IPS-18a (cell line): ENCODE data around the gene CLDN15.
"Not testable (repeated sequence)": the region's sequence is repeated elsewhere in the genome, so short reads cannot be mapped to it uniquely, and the experiment has no call there.

Experiments
- H3K27ac ChIP-seq: one replicate; pipeline ENCODE4 v1.5.1; 2013; ENCODE audit warnings: low read length
- H3K27me3 ChIP-seq: one replicate; pipeline ENCODE4 v1.6.1; 2013; ENCODE audit warnings: mild to moderate bottlenecking, low read length; ENCODE audit not compliant: control insufficient read depth, insufficient read depth
- H3K36me3 ChIP-seq: one replicate; pipeline ENCODE4 v1.6.1; 2013; ENCODE audit warnings: low read depth, low read length; ENCODE audit not compliant: control insufficient read depth
- H3K4me1 ChIP-seq: one replicate; pipeline ENCODE4 v1.6.1; 2013; ENCODE audit warnings: low read depth, low read length; ENCODE audit not compliant: control insufficient read depth
- H3K4me3 ChIP-seq: one replicate; pipeline ENCODE4 v1.5.1; 2013; ENCODE audit warnings: low read length
- H3K9ac ChIP-seq: one replicate; pipeline ENCODE4 v1.6.1; 2013; ENCODE audit warnings: mild to moderate bottlenecking, low read length, moderate library complexity
- H3K9me3 ChIP-seq: one replicate; pipeline ENCODE4 v1.6.1; 2013; ENCODE audit warnings: low read depth, low read length; ENCODE audit not compliant: control insufficient read depth

The CLDN15 gene

DNA sequence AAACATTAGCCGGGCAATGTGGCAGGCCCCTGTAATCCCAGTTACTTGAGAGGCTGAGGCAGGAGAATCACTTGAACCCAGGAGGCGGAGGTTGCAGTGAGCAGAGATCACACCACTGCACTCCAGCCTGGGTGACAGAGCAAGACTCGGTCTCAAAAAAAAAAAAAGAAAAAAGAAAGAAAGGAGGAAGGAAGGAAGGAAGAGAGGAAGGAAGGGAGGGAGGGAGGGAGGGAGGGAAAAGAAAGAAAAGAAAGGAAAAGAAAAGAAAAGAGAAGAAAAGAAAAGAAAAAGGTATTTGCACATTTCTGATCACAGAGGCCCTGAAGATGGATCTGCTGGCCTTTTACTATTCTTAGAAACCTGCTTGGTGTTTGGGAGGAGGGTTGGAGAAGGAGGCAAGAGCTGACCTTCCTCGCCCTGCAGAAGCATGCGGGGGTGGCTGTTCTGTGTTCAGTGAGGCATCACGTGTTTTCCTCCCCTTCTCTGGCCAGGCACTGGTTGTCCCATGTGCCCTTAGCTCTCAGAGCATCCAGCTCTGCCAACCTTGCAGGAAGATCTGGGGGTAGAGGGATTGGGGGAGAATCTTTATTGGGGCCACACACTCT lies 26.6 kb upstream of the CLDN15 start:
- H3K36me3 ChIP-seq, H3K27ac ChIP-seq, H3K4me1 ChIP-seq, H3K4me3 ChIP-seq, H3K9me3 ChIP-seq, H3K9ac ChIP-seq, H3K27me3 ChIP-seq: not testable (repeated sequence)

DNA sequence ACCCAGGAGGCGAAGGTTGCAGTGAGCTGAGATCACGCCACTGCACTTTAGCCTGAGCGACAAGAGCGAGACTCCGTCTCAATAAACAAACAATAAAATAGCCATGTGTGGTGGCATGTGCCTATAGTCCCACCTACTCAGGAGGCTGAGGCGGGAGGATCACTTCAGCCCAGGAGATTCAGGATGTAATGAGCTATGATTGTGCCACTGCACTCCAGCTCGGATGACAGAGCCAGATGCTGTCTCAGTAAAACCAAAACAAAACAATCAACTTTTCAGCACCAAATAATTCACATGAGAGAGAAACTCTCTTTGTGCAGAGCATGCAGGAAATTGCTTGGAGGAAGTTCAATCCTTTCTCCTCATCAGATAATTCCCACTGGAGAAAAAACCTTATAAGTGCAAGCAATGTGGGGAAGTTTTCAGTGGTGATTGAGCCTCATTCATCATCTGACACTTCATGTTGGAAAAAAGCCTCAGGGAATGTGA lies 20.7 kb upstream of the CLDN15 start:
- no peak overlapping the region for H3K9ac ChIP-seq
- no peaks in the 10 kb centered on the region for H3K36me3 ChIP-seq
- no peaks in the 10 kb centered on the region for H3K4me1 ChIP-seq
- no peaks in the 10 kb centered on the region for H3K27me3 ChIP-seq
- H3K9me3 ChIP-seq, result no peaks in the 10 kb centered on the region
- H3K4me3 ChIP-seq, result no peak overlapping the region
- H3K27ac ChIP-seq, result no peak overlapping the region

DNA sequence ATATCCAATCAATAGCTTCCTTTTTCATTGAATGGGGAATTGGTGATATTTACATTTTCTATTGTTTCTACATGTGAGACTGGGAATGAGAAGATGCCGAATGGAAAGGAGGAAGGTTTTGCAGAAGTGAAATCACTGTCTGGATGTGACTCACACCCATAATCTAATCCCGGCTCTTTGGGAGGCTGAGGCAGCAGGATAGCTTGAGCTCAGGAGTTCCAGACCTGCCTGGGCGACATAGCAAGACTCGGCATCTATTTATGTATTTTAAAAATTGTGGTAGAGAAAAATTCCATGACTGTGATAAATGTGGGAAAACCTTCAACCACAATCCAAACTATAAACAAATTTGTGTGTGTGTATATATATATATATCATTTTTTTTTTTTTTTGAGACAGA lies 18.2 kb upstream of the CLDN15 start:
- Histone ChIP-seq H3K27me3 (no peaks in the 10 kb centered on the region), H3K4me1 (peaks cover 4% of the 10 kb centered on the region), H3K9me3 (no peaks in the 10 kb centered on the region), H3K27ac (no peak overlapping the region), H3K36me3 (no peaks in the 10 kb centered on the region), H3K9ac (no peak overlapping the region), H3K4me3 (no peak overlapping the region)

DNA sequence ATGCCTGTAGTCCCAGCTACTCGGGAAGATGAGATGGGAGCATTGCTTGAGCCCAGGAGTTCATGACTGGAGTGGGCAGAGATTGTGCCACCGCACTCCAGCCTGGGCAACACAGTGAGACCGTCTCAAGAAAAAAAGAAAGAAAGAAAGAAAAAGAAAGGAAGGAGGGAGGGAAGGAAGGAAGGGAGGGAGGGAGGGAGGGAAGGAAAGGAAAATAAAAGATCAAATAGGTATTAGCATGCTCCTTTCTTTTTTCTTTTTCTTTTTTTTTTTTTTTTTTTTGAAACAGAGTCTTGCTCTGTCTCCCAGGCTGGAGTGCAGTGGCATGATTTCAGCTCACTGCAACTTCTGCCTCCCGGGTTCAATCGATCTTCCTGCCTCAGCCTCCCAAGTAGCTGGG lies 15.6 kb upstream of the CLDN15 start:
- H3K4me1 ChIP-seq, H3K27ac ChIP-seq, H3K9ac ChIP-seq, H3K4me3 ChIP-seq, H3K27me3 ChIP-seq, H3K9me3 ChIP-seq, H3K36me3 ChIP-seq: not testable (repeated sequence)

DNA sequence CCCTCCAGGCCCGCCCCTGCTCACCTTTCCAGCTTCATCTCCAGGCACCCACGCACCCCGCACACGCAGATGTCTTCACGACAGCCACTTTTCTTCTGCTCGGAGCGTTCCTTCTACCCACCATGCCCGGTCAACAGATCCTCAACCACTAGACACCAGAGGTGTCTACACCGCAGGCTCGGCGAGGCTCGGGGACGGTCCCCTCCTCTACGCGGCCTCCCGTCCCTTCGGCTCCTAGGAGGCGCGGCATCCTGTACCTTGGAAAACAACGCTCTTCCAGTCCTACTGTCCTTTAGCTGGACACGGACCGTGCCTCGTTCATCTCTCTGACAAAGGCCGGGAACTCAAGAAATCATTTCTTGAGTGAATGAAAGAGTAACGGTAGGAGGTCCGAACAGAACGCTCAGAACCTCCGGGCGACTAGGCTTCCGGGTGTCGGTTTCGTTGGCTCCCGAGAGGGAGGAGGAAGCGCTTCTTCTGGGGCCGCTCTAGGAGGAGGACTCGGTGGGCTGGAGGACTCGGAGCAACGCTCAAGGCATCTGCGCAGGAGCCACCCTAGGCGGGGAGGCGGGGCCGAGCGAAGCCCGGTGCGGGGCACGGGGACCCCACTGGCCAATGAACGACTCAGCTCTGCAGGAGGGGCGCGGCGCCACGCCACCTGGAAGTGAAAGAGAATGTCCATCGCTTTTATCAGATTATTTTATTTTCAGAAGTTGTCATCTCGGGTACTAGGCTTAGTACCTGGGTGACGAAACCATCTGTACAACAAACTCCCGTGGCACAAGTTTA lies 14.5 kb upstream of the CLDN15 start:
- peak overlapping the region; percentile 96 for H3K4me3 ChIP-seq
- peaks cover 4% of the 10 kb centered on the region for H3K4me1 ChIP-seq
- no peak overlapping the region for H3K27ac ChIP-seq

DNA sequence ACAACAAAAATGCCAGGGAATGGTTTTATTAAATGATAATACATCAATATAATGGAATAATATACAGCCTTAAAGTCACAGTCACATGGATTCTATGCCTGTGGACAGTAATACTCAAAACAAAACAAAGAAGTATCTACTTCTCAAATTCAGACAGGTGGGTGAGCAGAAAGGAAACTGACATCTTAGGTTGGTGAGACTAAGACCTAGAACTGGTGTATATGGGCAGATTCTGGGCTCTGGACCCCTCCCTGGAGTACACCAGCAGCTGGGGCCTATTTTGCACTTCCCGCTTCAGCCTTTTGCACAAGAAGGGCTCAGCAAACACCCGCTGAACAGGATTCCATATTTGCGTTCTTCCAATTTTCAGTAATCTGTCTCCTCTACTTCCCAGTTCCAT lies 12.7 kb upstream of the CLDN15 start:
- H3K27me3 ChIP-seq, result no peaks in the 10 kb centered on the region
- no peaks in the 10 kb centered on the region for H3K36me3 ChIP-seq
- no peak overlapping the region for H3K4me3 ChIP-seq
- H3K27ac ChIP-seq, result no peak overlapping the region
- H3K4me1 ChIP-seq, result peaks cover 9% of the 10 kb centered on the region
- no peak overlapping the region for H3K9ac ChIP-seq
- no peaks in the 10 kb centered on the region for H3K9me3 ChIP-seq

More for the DNA sequence above, 14.5 kb upstream of the CLDN15 start:
- no peaks in the 10 kb centered on the region for H3K36me3 ChIP-seq
- H3K9ac ChIP-seq, result peak overlapping the region; percentile 69
- no peaks in the 10 kb centered on the region for H3K27me3 ChIP-seq
- no peaks in the 10 kb centered on the region for H3K9me3 ChIP-seq

DNA sequence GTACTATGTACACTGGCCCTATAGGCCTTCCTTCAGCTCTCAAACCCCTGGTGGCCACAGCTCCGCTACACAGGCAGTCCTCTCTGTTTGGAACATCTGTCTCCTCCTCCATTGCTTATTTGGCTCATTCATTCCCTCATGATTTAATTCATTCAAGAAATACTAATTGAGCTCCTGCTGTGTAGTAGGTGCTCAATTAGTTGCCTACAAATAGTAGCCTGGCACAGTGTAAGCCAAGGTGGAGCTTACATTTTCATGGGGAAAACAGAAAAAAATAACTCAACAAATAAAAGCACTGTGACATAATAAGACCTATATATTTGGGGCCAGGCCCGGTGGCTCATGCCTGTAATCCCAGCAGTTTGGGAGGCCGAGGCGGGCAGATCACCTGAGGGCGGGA lies 10.7 kb upstream of the CLDN15 start:
- Histone ChIP-seq H3K36me3 (no peaks in the 10 kb centered on the region), H3K27ac (no peak overlapping the region), H3K9ac (no peak overlapping the region), H3K4me1 (peaks cover 13% of the 10 kb centered on the region), H3K27me3 (no peaks in the 10 kb centered on the region), H3K4me3 (no peak overlapping the region), H3K9me3 (no peaks in the 10 kb centered on the region)

DNA sequence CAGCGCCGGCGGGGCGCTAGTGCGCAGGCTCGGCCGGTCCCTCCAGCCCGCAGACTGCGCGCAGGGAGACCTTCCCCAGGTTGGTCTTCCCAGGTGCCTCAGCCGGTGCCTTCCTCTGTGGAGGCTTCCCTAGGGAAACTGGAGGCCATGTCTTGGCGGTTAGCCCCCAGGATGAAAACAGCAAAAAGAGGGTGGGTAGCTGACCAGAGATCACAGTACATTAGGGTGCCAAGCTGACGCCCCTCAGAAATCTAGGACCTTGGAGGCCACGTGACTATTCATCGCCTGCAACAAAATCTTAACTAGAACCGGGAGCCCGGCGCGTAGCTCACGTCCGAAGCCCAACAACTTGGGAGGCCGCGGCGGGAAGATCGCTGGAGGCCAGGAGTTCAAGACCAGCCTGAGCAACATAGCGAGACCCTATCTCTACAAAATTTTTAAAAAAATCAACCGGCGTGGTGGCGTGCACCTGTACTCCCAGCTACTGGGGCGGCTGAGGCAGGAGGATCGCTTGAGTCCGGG lies 7.6 kb upstream of the CLDN15 start:
- Histone ChIP-seq H3K9me3 (no peaks in the 10 kb centered on the region), H3K36me3 (no peaks in the 10 kb centered on the region), H3K4me1 (peaks cover 9% of the 10 kb centered on the region), H3K4me3 (peak overlapping the region; percentile 98), H3K27ac (no peak overlapping the region), H3K9ac (peak overlapping the region; percentile 72), H3K27me3 (no peaks in the 10 kb centered on the region)

DNA sequence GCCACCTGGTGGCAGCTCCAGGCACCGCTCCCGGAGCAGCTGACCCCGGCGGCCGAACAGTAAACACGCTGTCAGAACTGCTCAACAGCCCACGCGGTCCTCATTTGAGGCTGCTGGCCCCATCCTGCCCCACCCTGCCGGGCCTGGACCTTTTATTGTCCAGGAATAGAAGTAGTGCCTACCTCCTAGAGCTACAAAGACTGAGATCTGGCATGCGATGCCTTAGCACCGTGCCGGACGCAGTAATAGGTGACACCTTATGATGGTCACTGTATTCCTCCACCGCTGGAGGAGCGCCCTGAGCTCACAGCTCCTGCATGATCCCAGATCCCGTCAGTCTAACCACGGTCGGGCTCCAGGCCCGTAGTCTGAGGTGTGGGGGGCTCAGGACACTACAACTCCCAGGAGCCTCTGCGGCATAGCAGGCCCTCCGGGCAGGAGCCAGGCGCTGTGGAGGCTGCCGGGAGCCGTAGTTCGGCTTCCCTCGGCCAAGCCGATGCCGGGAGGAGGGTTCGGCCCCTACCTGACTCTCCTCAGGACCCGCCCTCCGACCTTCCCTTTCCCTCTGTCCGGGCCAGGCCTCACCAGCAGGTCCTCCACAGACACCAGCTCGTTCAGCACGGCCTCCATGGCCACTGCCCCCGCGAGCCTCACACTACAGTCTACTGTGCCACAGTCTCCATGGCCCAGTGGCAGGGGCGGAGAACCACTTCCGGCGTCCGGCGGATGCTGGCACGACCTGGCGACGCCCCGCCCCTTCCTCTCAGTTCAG lies 7.0 kb upstream of the CLDN15 start, which contains the start of gene FIS1:
FIS1 (minus strand) TSS at position 707 of the 772 bp plus-strand sequence; CDS start at position 630, 77 bp downstream.
- Histone ChIP-seq H3K27me3 (no peaks in the 10 kb centered on the region), H3K36me3 (no peaks in the 10 kb centered on the region), H3K27ac (peak within 1 kb of the TSS; percentile 63), H3K9ac (peak within 1 kb of the TSS; percentile 72), H3K9me3 (no peaks in the 10 kb centered on the region), H3K4me1 (peaks cover 9% of the 10 kb centered on the region), H3K4me3 (peak within 1 kb of the TSS; percentile 98)

DNA sequence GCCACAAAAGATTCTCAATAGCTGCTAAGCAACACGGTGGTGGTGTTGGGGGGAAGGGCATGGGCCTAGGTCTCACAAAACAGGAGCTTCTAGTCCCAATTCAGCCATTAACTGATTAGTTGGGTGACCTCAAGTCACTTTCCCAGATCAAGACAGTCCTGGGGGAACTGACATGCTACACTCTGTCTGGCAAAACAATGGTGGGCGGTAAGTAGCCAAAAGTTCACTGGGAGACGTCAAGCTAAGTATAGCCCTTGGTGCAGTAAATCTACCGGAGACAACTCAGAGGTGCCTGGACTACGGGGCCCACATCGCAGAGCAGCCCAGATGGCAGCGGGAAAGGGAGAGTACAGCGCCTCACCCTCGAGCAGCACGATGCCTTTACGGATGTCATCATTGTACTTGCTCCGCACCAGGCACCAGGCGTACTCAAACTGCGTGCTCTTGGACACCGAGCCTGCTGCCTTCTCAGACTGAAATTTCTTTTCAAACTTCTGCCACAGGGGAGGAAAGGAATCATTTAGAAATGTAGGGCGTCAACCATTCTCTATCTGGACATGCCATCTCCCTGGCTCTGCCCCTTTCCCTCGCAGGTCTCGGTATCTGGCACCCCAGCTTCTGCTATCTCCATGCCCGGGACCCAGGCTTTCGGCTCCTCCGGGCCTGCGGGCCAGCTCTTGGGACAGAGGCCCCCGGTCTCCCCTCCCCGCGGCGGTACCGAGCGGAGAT lies 6.2 kb upstream of the CLDN15 start:
- Histone ChIP-seq H3K27ac (no peak overlapping the region), H3K4me1 (peaks cover 9% of the 10 kb centered on the region), H3K36me3 (no peaks in the 10 kb centered on the region), H3K27me3 (no peaks in the 10 kb centered on the region), H3K9ac (peak overlapping the region; percentile 72), H3K9me3 (no peaks in the 10 kb centered on the region), H3K4me3 (peak overlapping the region; percentile 98)
